OCI-LY7 (cell line): ENCODE results near the gene ZMYND8. TPM values are rescaled to one million over a fixed set of nuclear protein-coding genes. Genes with fewer than 3 reads are reported as not detected.

Experiments
- BruUV-seq: library from RNA; stranded (reverse); fragments of 400-500 nt; replicated peaks from 2 replicates; lab custom pipeline; 2021; lab: Mats Ljungman, UMichigan
- CTCF ChIA-PET: fragments of 300-600 bp; sonication (Branson Sonifier 250); formaldehyde crosslinking; loops from one replicate; lab custom pipeline; 2022; ENCODE audit warnings: antibody characterized with exemption; ENCODE audit not compliant: unreplicated experiment; lab: Charles Lee
- POLR2A ChIA-PET: fragments of 300-600 bp; sonication (Branson Sonifier 250); formaldehyde crosslinking; loops from one replicate; lab custom pipeline; 2022; ENCODE audit warnings: antibody characterized with exemption; lab: Charles Lee
- DNase-seq: peaks from one replicate; pipeline ENCODE4 v3.0.0-alpha.2; 2015; ENCODE audit warnings: low spot score
- H2AFZ ChIP-seq: fragments of 200-600 bp; sonication (generic), shearing (Covaris generic); 2 replicates; pipeline ENCODE4 v1.6.1; 2014; ENCODE audit warnings: mild to moderate bottlenecking, antibody characterized with exemption, low read length, moderate library complexity
- H3K27ac ChIP-seq: fragments of 200-600 bp; sonication (generic); 2 replicates; pipeline ENCODE4 v1.5.1; 2014; ENCODE audit warnings: mixed run types, low read depth, mild to moderate bottlenecking, moderate library complexity, low read length, inconsistent platforms; ENCODE audit not compliant: poor library complexity, severe bottlenecking
- H3K36me3 ChIP-seq: fragments of 200-600 bp; sonication (generic); 2 replicates; pipeline ENCODE4 v1.6.1; 2014; ENCODE audit warnings: mild to moderate bottlenecking, antibody characterized with exemption, low read length, moderate library complexity, mixed read lengths; ENCODE audit not compliant: insufficient read depth
- H3K4me1 ChIP-seq: fragments of 200-600 bp; sonication (generic); 2 replicates; pipeline ENCODE4 v1.5.1; 2014; ENCODE audit warnings: mild to moderate bottlenecking, low read length; ENCODE audit not compliant: insufficient read depth, poor library complexity, severe bottlenecking
- H3K4me2 ChIP-seq: fragments of 200-600 bp; sonication (generic); 2 replicates; pipeline ENCODE4 v1.6.1; 2014; ENCODE audit warnings: mild to moderate bottlenecking, low read length
- H3K4me3 ChIP-seq: fragments of 200-600 bp; sonication (generic); 2 replicates; pipeline ENCODE4 v1.5.1; 2014; ENCODE audit warnings: mild to moderate bottlenecking, low read depth, low read length; ENCODE audit not compliant: poor library complexity, severe bottlenecking
- H3K79me2 ChIP-seq: fragments of 200-600 bp; sonication (generic); 2 replicates; pipeline ENCODE4 v1.6.1; 2016; ENCODE audit warnings: low read depth, mild to moderate bottlenecking, low read length, moderate library complexity, mixed read lengths; ENCODE audit not compliant: insufficient read depth
- H3K9me2 ChIP-seq: fragments of 200-600 bp; sonication (generic); 2 replicates; pipeline ENCODE4 v1.6.1; 2016; ENCODE audit warnings: mild to moderate bottlenecking, low read length, mixed read lengths; ENCODE audit not compliant: insufficient read depth
- H3K9me3 ChIP-seq: fragments of 200-600 bp; sonication (generic); 2 replicates; pipeline ENCODE4 v1.6.1; 2014; ENCODE audit warnings: mild to moderate bottlenecking, mixed run types, low read length, mixed read lengths
- H4K20me1 ChIP-seq: fragments of 200-600 bp; sonication (generic); 2 replicates; pipeline ENCODE4 v1.6.1; 2014; ENCODE audit warnings: mild to moderate bottlenecking, antibody characterized with exemption, low read length, moderate library complexity, mixed read lengths; ENCODE audit not compliant: insufficient read depth
- CTCF ChIP-seq: fragments of 200-600 bp; sonication (generic); conservative IDR thresholded peaks from 2 replicates; pipeline ENCODE4 v1.5.1; 2014; ENCODE audit warnings: mild to moderate bottlenecking, antibody characterized with exemption, low read length, moderate library complexity, mixed read lengths
- EZH2phosphoT487 ChIP-seq: fragments of 200-600 bp; sonication (generic); IDR thresholded peaks from 2 replicates; pipeline ENCODE4 v1.6.1; 2018; ENCODE audit warnings: low read depth, borderline replicate concordance, mild to moderate bottlenecking, mixed run types, antibody characterized with exemption, low read length, moderate library complexity, mixed read lengths
- intact Hi-C: fragments of 100-400 bp; cut with micrococcal nuclease; formaldehyde crosslinking; loops from one replicate; pipeline ENCODE4 v1.10.0; 2022; ENCODE audit not compliant: unreplicated experiment
- total RNA-seq, 2 experiments: library from RNA; depleted of rRNA in 1 of 2; stranded (reverse); fragments of >200 nt in 1 of 2; shearing (Covaris generic) in 1 of 2; gene quantifications; 2 replicates each; pipeline ENCODE4 v1.2.3, GENCODE V29; 2014 to 2022

ZMYND8 gene
- total RNA-seq, 2 experiments from 2014 or later, result 30.4 to 69.1 TPM

GRCh38 chr20:47188540-47188939 is 168.0 kb downstream of the ZMYND8 start:
- no peaks in the 10 kb centered on the region for H3K4me1 ChIP-seq
- no peak overlapping the region for H2AFZ ChIP-seq
- BruUV-seq, result no TSS peak
- H3K4me3 ChIP-seq, result no peak overlapping the region
- CTCF ChIA-PET, result no interaction called here
- no peak for DNase-seq
- H3K9me2 ChIP-seq, result no peaks in the 10 kb centered on the region
- no peak overlapping the region for H3K27ac ChIP-seq
- H4K20me1 ChIP-seq, result no peaks in the 10 kb centered on the region
- intact Hi-C loops, result no loop called here
- no peaks in the 10 kb centered on the region for H3K9me3 ChIP-seq
- POLR2A ChIA-PET, result interaction anchor here (0.6 kb wide), 1 partner anchor 25 kb away, joined by 9 read pairs; no protein-coding TSS in a partner anchor
- no peaks in the 10 kb centered on the region for H3K79me2 ChIP-seq
- no peaks in the 10 kb centered on the region for H3K36me3 ChIP-seq
- no peak overlapping the region for H3K4me2 ChIP-seq
- no peak for TF ChIP-seq CTCF
- no peak for TF ChIP-seq EZH2phosphoT487

GRCh38 chr20:47187450-47188195 is 168.9 kb downstream of the ZMYND8 start:
- TF ChIP-seq EZH2phosphoT487 (no peak), CTCF (no peak)
- Histone ChIP-seq H4K20me1 (no peaks in the 10 kb centered on the region), H3K4me3 (no peak overlapping the region), H2AFZ (no peak overlapping the region), H3K9me2 (no peaks in the 10 kb centered on the region), H3K36me3 (no peaks in the 10 kb centered on the region), H3K27ac (no peak overlapping the region), H3K9me3 (no peaks in the 10 kb centered on the region), H3K79me2 (no peaks in the 10 kb centered on the region), H3K4me2 (no peak overlapping the region), H3K4me1 (no peaks in the 10 kb centered on the region)
- no TSS peak for BruUV-seq
- ChIA-PET POLR2A (interaction anchor here (0.6 to 0.8 kb wide), 2 partner anchors 18 to 24 kb away, joined by 5 to 9 read pairs; no protein-coding TSS in a partner anchor), CTCF (no interaction called here)
- DNase-seq, result no peak
- intact Hi-C loops, result no loop called here

- ChIA-PET CTCF (no interaction called here), POLR2A (no interaction called here)
- no peak overlapping the region for H3K4me3 ChIP-seq
- no peaks in the 10 kb centered on the region; the same call in 1 of the 2 replicates for H3K9me3 ChIP-seq
- H2AFZ ChIP-seq, result no peak overlapping the region
- H3K4me2 ChIP-seq, result no peak overlapping the region
- no peaks in the 10 kb centered on the region for H3K9me2 ChIP-seq
- BruUV-seq, result no TSS peak
- H3K27ac ChIP-seq, result no peak overlapping the region
- H4K20me1 ChIP-seq, result no peaks in the 10 kb centered on the region
- no peaks in the 10 kb centered on the region for H3K36me3 ChIP-seq
- no peak for DNase-seq
- H3K4me1 ChIP-seq, result peaks cover 3% of the 10 kb centered on the region
- TF ChIP-seq CTCF, result no peak
- TF ChIP-seq EZH2phosphoT487, result no peak
- intact Hi-C loops, result no loop called here
- no peaks in the 10 kb centered on the region for H3K79me2 ChIP-seq
These were observed 173.1 kb downstream of the ZMYND8 start for GRCh38 chr20:47183367-47183766.
